ENCODE data around the gene TBC1D1. TPM values are rescaled to one million over a fixed set of nuclear protein-coding genes. Genes with fewer than 3 reads are reported as not detected.

The TBC1D1 gene
- total RNA-seq, 4 donors from 2014 or later: 122 to 258 (median 139) TPM

DNA sequence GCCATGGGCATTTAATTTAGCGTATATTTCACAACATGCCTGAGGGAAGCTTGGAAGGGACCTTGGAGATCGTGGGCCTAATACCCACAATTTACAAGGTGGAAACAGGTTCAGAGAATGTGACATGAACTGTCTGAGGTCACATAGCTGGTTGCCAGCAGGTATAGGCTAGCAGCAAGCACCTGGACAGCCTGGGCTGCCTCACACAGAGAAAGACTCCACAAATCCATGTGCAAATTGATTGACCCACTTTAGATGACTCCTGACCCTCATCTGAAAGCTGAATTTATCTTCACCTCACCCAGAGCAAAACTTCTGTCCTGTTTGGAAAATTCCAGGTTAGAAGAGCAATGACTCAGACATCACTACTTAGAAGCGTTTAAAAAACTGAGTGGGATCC, 75.2 kb downstream of the TBC1D1 start:
- H3K27me3 ChIP-seq: no peaks in the 10 kb centered on the region
- in situ Hi-C loops (cut with MboI; ENCODE audit: low pct_ligation_motif_present in 1 of 4, low pct_unique_long_range_greater_than_20kb in 1 of 4, low sequenced_read_pairs in 3 of 4): no loop called here
- H3K9me3 ChIP-seq: no peaks in the 10 kb centered on the region
- peaks cover 8 to 32% (median 11%) of the 10 kb centered on the region in 4 donors for H3K4me1 ChIP-seq
- no peak overlapping the region for H3K27ac ChIP-seq
- no peak for DNase-seq
- WGBS, 2 donors (ENCODE audit: low coverage in 1 of 2): 50 to 89% methylated on average over 1 to 3 of the region's 3 CpGs
- H3K36me3 ChIP-seq: no peaks in the 10 kb centered on the region
- intact Hi-C loops (cut with DNase I; ENCODE audit: low total_unique reads): no loop called here
- TF ChIP-seq POLR2A (IDR thresholded peaks at IDR 0.05) (no peak), EP300 (IDR thresholded peaks at IDR 0.05; ENCODE audit: low read depth) (no peak), POLR2AphosphoS5 (IDR thresholded peaks at IDR 0.05) (no peak)
- TF ChIP-seq, protein P1, sequence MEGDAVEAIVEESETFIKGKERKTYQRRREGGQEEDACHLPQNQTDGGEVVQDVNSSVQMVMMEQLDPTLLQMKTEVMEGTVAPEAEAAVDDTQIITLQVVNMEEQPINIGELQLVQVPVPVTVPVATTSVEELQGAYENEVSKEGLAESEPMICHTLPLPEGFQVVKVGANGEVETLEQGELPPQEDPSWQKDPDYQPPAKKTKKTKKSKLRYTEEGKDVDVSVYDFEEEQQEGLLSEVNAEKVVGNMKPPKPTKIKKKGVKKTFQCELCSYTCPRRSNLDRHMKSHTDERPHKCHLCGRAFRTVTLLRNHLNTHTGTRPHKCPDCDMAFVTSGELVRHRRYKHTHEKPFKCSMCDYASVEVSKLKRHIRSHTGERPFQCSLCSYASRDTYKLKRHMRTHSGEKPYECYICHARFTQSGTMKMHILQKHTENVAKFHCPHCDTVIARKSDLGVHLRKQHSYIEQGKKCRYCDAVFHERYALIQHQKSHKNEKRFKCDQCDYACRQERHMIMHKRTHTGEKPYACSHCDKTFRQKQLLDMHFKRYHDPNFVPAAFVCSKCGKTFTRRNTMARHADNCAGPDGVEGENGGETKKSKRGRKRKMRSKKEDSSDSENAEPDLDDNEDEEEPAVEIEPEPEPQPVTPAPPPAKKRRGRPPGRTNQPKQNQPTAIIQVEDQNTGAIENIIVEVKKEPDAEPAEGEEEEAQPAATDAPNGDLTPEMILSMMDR (IDR thresholded peaks at IDR 0.05): no peak
- no peak overlapping the region for H3K4me3 ChIP-seq

DNA sequence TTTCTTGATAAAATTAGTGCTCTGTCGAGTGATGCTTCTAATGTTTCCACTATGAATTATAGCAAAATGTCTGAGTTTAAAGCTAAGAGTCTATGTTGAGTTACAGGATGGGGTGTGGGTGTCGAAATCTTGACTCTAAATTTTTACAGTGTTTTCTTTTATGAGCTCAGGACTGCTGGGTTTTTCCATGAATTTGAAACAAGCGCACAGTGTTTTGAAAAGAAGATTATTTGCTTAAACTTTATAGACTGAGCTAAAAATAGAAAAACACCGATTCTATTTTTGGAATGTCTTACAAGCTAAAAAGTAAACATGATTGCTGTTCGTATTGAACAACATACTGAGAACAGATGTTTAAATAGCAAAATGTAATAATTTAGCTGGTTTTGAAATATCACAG, 76.9 kb downstream of the TBC1D1 start:
- Histone ChIP-seq H3K4me3 (no peak overlapping the region), H3K27ac (peak overlapping the region; percentile 29 to 58 (median 38)), H3K4me1 (peaks cover 8 to 32% (median 10%) of the 10 kb centered on the region in 4 donors), H3K36me3 (no peaks in the 10 kb centered on the region), H3K27me3 (no peaks in the 10 kb centered on the region), H3K9me3 (no peaks in the 10 kb centered on the region)
- in situ Hi-C loops (cut with MboI; ENCODE audit: low pct_ligation_motif_present in 1 of 4, low pct_unique_long_range_greater_than_20kb in 1 of 4, low sequenced_read_pairs in 3 of 4) (no loop called here), intact Hi-C loops (cut with DNase I; ENCODE audit: low total_unique reads) (no loop called here)
- DNase-seq: no peak
- TF ChIP-seq EP300 (IDR thresholded peaks at IDR 0.05; ENCODE audit: low read depth): no peak
- TF ChIP-seq, protein P1 (IDR thresholded peaks at IDR 0.05): no peak
- peak in 1 of 3 donors; percentile 6 for TF ChIP-seq POLR2AphosphoS5 (IDR thresholded peaks at IDR 0.05)
- TF ChIP-seq POLR2A (IDR thresholded peaks at IDR 0.05): no peak
- WGBS, 2 donors (ENCODE audit: low coverage in 1 of 2): 20 to 21% methylated on average over 5 of the region's 5 CpGs

DNA sequence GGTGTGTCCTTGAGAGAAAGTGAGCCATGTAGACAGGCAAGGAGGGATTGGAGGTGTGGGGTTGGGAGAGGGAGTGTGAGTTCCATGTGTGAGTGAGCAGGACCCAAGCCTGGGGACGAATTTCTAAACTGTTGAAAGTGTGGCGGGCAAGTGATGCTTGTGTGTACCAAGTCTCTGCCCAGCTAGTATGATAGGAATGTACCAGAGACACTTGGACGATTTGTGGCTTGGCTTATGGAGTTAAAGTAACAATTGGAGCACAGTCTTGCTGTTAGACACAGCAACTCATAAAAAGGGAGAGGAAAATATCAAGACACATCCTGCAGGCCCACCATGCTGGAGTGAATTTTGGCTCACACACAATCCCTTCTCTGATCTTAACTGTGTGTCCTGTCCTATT, 77.9 kb downstream of the TBC1D1 start:
- Histone ChIP-seq H3K9me3 (no peaks in the 10 kb centered on the region), H3K36me3 (no peaks in the 10 kb centered on the region), H3K27me3 (no peaks in the 10 kb centered on the region), H3K4me1 (peaks cover 8 to 32% (median 10%) of the 10 kb centered on the region in 4 donors), H3K27ac (peak overlapping the region; percentile 29 to 58 (median 38)), H3K4me3 (no peak overlapping the region)
- in situ Hi-C loops (cut with MboI; ENCODE audit: low pct_ligation_motif_present in 1 of 4, low pct_unique_long_range_greater_than_20kb in 1 of 4, low sequenced_read_pairs in 3 of 4): no loop called here
- DNase-seq: no peak
- intact Hi-C loops (cut with DNase I; ENCODE audit: low total_unique reads): no loop called here
- 60 to 79% methylated on average over 2 to 3 of the region's 3 CpGs for WGBS, 2 donors (ENCODE audit: low coverage in 1 of 2)
- no peak for TF ChIP-seq POLR2AphosphoS5 (IDR thresholded peaks at IDR 0.05)
- no peak for TF ChIP-seq EP300 (IDR thresholded peaks at IDR 0.05; ENCODE audit: low read depth)
- TF ChIP-seq, protein P1 (IDR thresholded peaks at IDR 0.05): no peak
- no peak for TF ChIP-seq POLR2A (IDR thresholded peaks at IDR 0.05)

DNA sequence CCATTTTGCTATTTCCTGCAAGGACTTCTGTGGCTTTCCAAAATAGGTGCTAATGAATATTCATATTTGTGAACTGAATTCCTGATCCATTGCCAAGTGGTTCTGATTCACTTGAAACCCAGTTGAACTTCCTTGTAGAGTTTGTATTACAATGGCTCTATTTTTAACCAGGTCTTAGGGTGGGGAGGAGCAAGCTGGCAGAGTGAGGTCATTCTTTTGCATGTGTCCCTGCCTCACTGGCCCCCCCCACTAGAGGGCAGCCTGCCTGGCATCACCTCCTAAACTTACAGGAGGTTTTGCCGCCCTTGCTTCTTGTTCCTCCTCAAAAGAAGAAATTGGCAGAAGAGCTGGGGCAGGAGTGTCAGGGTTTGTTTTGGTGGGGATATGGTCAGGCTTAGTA, 79.8 kb downstream of the TBC1D1 start:
- in situ Hi-C loops (cut with MboI; ENCODE audit: low pct_ligation_motif_present in 1 of 4, low pct_unique_long_range_greater_than_20kb in 1 of 4, low sequenced_read_pairs in 3 of 4): no loop called here
- intact Hi-C loops (cut with DNase I; ENCODE audit: low total_unique reads): loop anchor here (10.0 kb wide), 1 partner anchor 54 kb away; no protein-coding TSS in a partner anchor
- TF ChIP-seq, protein P1 (IDR thresholded peaks at IDR 0.05): peak; percentile 39 to 75 (median 63)
- TF ChIP-seq POLR2AphosphoS5 (IDR thresholded peaks at IDR 0.05) (peak in 2 of 3 donors; percentile 11 to 15), POLR2A (IDR thresholded peaks at IDR 0.05) (no peak)
- Histone ChIP-seq H3K36me3 (no peaks in the 10 kb centered on the region), H3K27me3 (no peaks in the 10 kb centered on the region), H3K27ac (peak overlapping the region; percentile 54 to 76 (median 63)), H3K4me3 (no peak overlapping the region), H3K9me3 (no peaks in the 10 kb centered on the region), H3K4me1 (peaks cover 4 to 32% (median 10%) of the 10 kb centered on the region in 4 donors)
- peak; percentile 86 for DNase-seq
- WGBS, 2 donors (ENCODE audit: low coverage in 1 of 2): 50% methylated on average over 1 of the region's 1 CpG; no CpG with 5 or more reads in 1 of the 2 donors

Data from transverse colon (tissue), 4 donors.